Activated B cell treated with CpG ODN at 0.5 μM for 24 hours (primary cell): ENCODE data around the gene LRSAM1. TPM values are rescaled to one million over a fixed set of nuclear protein-coding genes. Genes with fewer than 3 reads are reported as not detected.

ENCODE experiments used
- ATAC-seq: fragments of 200-7000 bp; cut with Tn5 transposase; one replicate; pipeline ENCODE4 v1.10.0; 2021; ENCODE audit warnings: low read depth, mild to moderate bottlenecking, moderate library complexity
- CTCF ChIA-PET: fragments of 350-600 bp; sonication (Branson Sonifier 250); formaldehyde crosslinking; loops from one replicate; lab custom pipeline; 2021; ENCODE audit warnings: antibody characterized with exemption; lab: Charles Lee
- POLR2A ChIA-PET: fragments of 350-600 bp; sonication (Branson Sonifier 250); formaldehyde crosslinking; loops from one replicate; lab custom pipeline; 2021; ENCODE audit warnings: antibody characterized with exemption; lab: Charles Lee
- DNase-seq: peaks from one replicate; pipeline ENCODE4 v3.0.0; 2022
- H3K27ac Mint-ChIP-seq: one replicate; pipeline ENCODE4 v1.8.0; 2020; ENCODE audit warnings: mixed read lengths
- H3K27me3 Mint-ChIP-seq: one replicate; pipeline ENCODE4 v1.8.0; 2021; ENCODE audit warnings: mixed read lengths
- H3K36me3 Mint-ChIP-seq: one replicate; pipeline ENCODE4 v1.8.0; 2021; ENCODE audit warnings: low read depth, mixed read lengths
- H3K4me1 Mint-ChIP-seq: one replicate; pipeline ENCODE4 v1.8.0; 2021; ENCODE audit warnings: mixed read lengths
- H3K4me3 Mint-ChIP-seq: one replicate; pipeline ENCODE4 v1.8.0; 2020; ENCODE audit warnings: mild to moderate bottlenecking, mixed read lengths
- H3K9me3 Mint-ChIP-seq: one replicate; pipeline ENCODE4 v1.8.0; 2020; ENCODE audit warnings: mixed read lengths
- intact Hi-C: fragments of 100-400 bp; cut with micrococcal nuclease; formaldehyde crosslinking; loops from one replicate; pipeline ENCODE4 v1.15.1; 2024
- total RNA-seq: library from RNA; stranded (reverse); gene quantifications from 2 replicates; pipeline ENCODE4 v1.2.3, GENCODE V29; 2022
- TF ChIP-seq, protein P1 (sequence below): fragments of 200-600 bp; IDR thresholded peaks from one replicate; pipeline ENCODE4 v1.8.0; 2022; ENCODE audit warnings: antibody characterized with exemption, mild to moderate bottlenecking

The LRSAM1 gene
- total RNA-seq, 1 donor from 2014 or later: 23.9 TPM

GRCh38 chr9:127534250-127534906 lies 83.1 kb downstream of the LRSAM1 start:
- Mint-ChIP-seq H3K4me3 (no peak overlapping the region), H3K4me1 (no peaks in the 10 kb centered on the region), H3K27ac (no peak overlapping the region), H3K36me3 (no peaks in the 10 kb centered on the region), H3K9me3 (no peaks in the 10 kb centered on the region), H3K27me3 (no peaks in the 10 kb centered on the region)
- ChIA-PET CTCF (no interaction called here), POLR2A (no interaction called here)
- DNase-seq (no peak), ATAC-seq (no peak)
- TF ChIP-seq, protein P1, sequence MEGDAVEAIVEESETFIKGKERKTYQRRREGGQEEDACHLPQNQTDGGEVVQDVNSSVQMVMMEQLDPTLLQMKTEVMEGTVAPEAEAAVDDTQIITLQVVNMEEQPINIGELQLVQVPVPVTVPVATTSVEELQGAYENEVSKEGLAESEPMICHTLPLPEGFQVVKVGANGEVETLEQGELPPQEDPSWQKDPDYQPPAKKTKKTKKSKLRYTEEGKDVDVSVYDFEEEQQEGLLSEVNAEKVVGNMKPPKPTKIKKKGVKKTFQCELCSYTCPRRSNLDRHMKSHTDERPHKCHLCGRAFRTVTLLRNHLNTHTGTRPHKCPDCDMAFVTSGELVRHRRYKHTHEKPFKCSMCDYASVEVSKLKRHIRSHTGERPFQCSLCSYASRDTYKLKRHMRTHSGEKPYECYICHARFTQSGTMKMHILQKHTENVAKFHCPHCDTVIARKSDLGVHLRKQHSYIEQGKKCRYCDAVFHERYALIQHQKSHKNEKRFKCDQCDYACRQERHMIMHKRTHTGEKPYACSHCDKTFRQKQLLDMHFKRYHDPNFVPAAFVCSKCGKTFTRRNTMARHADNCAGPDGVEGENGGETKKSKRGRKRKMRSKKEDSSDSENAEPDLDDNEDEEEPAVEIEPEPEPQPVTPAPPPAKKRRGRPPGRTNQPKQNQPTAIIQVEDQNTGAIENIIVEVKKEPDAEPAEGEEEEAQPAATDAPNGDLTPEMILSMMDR: no peak
- intact Hi-C loops: no loop called here

GRCh38 chr9:127534931-127535330 lies 83.6 kb downstream of the LRSAM1 start:
- H3K4me3 Mint-ChIP-seq: no peak overlapping the region
- ChIA-PET POLR2A (no interaction called here), CTCF (no interaction called here)
- H3K4me1 Mint-ChIP-seq: no peaks in the 10 kb centered on the region
- H3K27ac Mint-ChIP-seq: no peak overlapping the region
- no peak for ATAC-seq
- intact Hi-C loops: no loop called here
- H3K27me3 Mint-ChIP-seq: no peaks in the 10 kb centered on the region
- DNase-seq: no peak
- H3K36me3 Mint-ChIP-seq: no peaks in the 10 kb centered on the region
- H3K9me3 Mint-ChIP-seq: no peaks in the 10 kb centered on the region
- TF ChIP-seq, protein P1: no peak

- H3K4me3 Mint-ChIP-seq: no peak overlapping the region
- no peak for DNase-seq
- H3K9me3 Mint-ChIP-seq: no peaks in the 10 kb centered on the region
- no peak for ATAC-seq
- H3K36me3 Mint-ChIP-seq: no peaks in the 10 kb centered on the region
- ChIA-PET POLR2A (no interaction called here), CTCF (no interaction called here)
- no peak overlapping the region for H3K27ac Mint-ChIP-seq
- TF ChIP-seq, protein P1: no peak
- no peaks in the 10 kb centered on the region for H3K27me3 Mint-ChIP-seq
- intact Hi-C loops: no loop called here
- H3K4me1 Mint-ChIP-seq: no peaks in the 10 kb centered on the region
Observed at GRCh38 chr9:127535396-127535795, 84.1 kb downstream of the LRSAM1 start.

DNA sequence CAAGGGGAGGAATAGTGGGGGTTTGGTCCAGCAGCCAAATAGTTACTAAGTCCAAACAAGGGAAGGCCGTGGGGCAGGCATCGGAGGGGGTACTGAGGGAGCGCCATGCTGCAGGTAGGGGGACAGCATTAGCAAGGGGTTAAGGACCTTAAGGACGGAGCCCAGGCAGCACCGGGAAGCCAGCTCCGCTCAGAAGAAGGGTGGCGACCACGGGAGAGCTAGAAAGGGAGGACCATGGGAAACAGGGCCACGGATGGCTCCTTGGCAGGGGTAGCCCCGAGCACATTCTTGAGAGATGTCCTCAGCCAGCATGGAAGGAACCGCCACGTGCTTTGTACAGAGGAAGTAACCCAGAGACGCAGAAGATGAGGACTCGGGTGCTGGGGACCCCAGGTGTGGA lies 84.5 kb downstream of the LRSAM1 start:
- Mint-ChIP-seq H3K36me3 (no peaks in the 10 kb centered on the region), H3K27me3 (no peaks in the 10 kb centered on the region), H3K27ac (no peak overlapping the region), H3K9me3 (no peaks in the 10 kb centered on the region), H3K4me3 (no peak overlapping the region), H3K4me1 (no peaks in the 10 kb centered on the region)
- ChIA-PET CTCF (no interaction called here), POLR2A (no interaction called here)
- ATAC-seq (no peak), DNase-seq (no peak)
- TF ChIP-seq, protein P1: no peak
- intact Hi-C loops: no loop called here

GRCh38 chr9:127536499-127536898 lies 85.2 kb downstream of the LRSAM1 start:
- no peaks in the 10 kb centered on the region for H3K9me3 Mint-ChIP-seq
- ChIA-PET CTCF (no interaction called here), POLR2A (no interaction called here)
- H3K4me3 Mint-ChIP-seq: no peak overlapping the region
- H3K4me1 Mint-ChIP-seq: no peaks in the 10 kb centered on the region
- TF ChIP-seq, protein P1: no peak
- intact Hi-C loops: no loop called here
- H3K27ac Mint-ChIP-seq: no peak overlapping the region
- DNase-seq: no peak
- ATAC-seq: no peak
- H3K36me3 Mint-ChIP-seq: no peaks in the 10 kb centered on the region
- H3K27me3 Mint-ChIP-seq: no peaks in the 10 kb centered on the region
